OCI-LY3 (cell line): Measurements from ENCODE around the gene HSDL2.

Experiments used
- H2AFZ ChIP-seq: fragments of 200-600, 300-600 bp; shearing (Covaris generic); 2 replicates; pipeline ENCODE4 v1.6.0; 2014; ENCODE audit warnings: antibody characterized with exemption, low read depth, low read length
- H3K27ac ChIP-seq: fragments of 200-600, 300-600 bp; sonication (generic); 2 replicates; pipeline ENCODE4 v1.5.1; 2014; ENCODE audit warnings: mild to moderate bottlenecking, low read length, moderate library complexity, mixed read lengths
- H3K27me3 ChIP-seq: fragments of 200-600, 300-600 bp; sonication (generic); 2 replicates; pipeline ENCODE4 v1.6.1; 2014; ENCODE audit warnings: low read depth, low read length, mixed read lengths
- H3K36me3 ChIP-seq: fragments of 200-600, 300-600 bp; sonication (generic); replicated peaks from 2 replicates; pipeline ENCODE3; 2014; ENCODE audit warnings: low read depth, low read length, mixed read lengths
- H3K4me1 ChIP-seq: fragments of 300-600, 200-600 bp; sonication (generic); 2 replicates; pipeline ENCODE4 v1.6.1; 2014; ENCODE audit warnings: low read length, mixed read lengths
- H3K4me2 ChIP-seq: fragments of 200-600, 300-600 bp; sonication (generic); 2 replicates; pipeline ENCODE4 v1.6.1; 2014; ENCODE audit warnings: low read length, mixed read lengths
- H3K4me3 ChIP-seq: fragments of 300-600, 200-600 bp; sonication (generic); 2 replicates; pipeline ENCODE4 v1.5.1; 2014; ENCODE audit warnings: antibody characterized with exemption, mild to moderate bottlenecking, low read length, moderate library complexity
- H3K79me2 ChIP-seq: fragments of 300-600, 200-600 bp; shearing (Covaris generic); 2 replicates; pipeline ENCODE4 v1.6.1; 2014; ENCODE audit warnings: mild to moderate bottlenecking, low read length, mixed read lengths
- H3K9ac ChIP-seq: fragments of 300-600, 200-600 bp; shearing (Covaris generic); 2 replicates; pipeline ENCODE4 v1.6.0; 2014; ENCODE audit warnings: mild to moderate bottlenecking, low read length, moderate library complexity
- H3K9me3 ChIP-seq: fragments of 200-600, 300-600 bp; shearing (Covaris generic); 2 replicates; pipeline ENCODE4 v1.6.1; 2014; ENCODE audit warnings: low read length, mixed read lengths; ENCODE audit not compliant: insufficient read depth
- H4K20me1 ChIP-seq: fragments of 200-600, 300-600 bp; sonication (generic); 2 replicates; pipeline ENCODE4 v1.6.1; 2016; ENCODE audit warnings: low read length, mixed read lengths; ENCODE audit not compliant: insufficient read depth
- EZH2phosphoT487 ChIP-seq: fragments of 200-600 bp; shearing (Covaris generic); IDR thresholded peaks from 2 replicates; pipeline ENCODE4 v1.6.1; 2018; ENCODE audit warnings: antibody characterized with exemption, mixed run types, low read depth
- TF ChIP-seq, protein P1 (sequence below): fragments of 200-600, 300-600 bp; sonication (generic); IDR thresholded peaks from 2 replicates; pipeline ENCODE4 v1.5.1; 2014; ENCODE audit warnings: antibody characterized with exemption, low read length, low read depth

Gene HSDL2

GRCh38 chr9:112349008-112349333 lies 30.9 kb upstream of the HSDL2 start:
- Histone ChIP-seq H3K36me3 (no peaks in the 10 kb centered on the region), H3K9me3 (no peaks in the 10 kb centered on the region), H3K4me1 (no peaks in the 10 kb centered on the region), H3K4me2 (peak overlapping the region; percentile 10; the same call in 1 of the 2 replicates), H3K27me3 (no peaks in the 10 kb centered on the region), H4K20me1 (no peaks in the 10 kb centered on the region), H3K27ac (no peak overlapping the region), H2AFZ (no peak overlapping the region), H3K4me3 (peak overlapping the region; percentile 34; the same call in 1 of the 2 replicates), H3K9ac (no peak overlapping the region), H3K79me2 (no peaks in the 10 kb centered on the region)
- TF ChIP-seq, protein P1, sequence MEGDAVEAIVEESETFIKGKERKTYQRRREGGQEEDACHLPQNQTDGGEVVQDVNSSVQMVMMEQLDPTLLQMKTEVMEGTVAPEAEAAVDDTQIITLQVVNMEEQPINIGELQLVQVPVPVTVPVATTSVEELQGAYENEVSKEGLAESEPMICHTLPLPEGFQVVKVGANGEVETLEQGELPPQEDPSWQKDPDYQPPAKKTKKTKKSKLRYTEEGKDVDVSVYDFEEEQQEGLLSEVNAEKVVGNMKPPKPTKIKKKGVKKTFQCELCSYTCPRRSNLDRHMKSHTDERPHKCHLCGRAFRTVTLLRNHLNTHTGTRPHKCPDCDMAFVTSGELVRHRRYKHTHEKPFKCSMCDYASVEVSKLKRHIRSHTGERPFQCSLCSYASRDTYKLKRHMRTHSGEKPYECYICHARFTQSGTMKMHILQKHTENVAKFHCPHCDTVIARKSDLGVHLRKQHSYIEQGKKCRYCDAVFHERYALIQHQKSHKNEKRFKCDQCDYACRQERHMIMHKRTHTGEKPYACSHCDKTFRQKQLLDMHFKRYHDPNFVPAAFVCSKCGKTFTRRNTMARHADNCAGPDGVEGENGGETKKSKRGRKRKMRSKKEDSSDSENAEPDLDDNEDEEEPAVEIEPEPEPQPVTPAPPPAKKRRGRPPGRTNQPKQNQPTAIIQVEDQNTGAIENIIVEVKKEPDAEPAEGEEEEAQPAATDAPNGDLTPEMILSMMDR: no peak
- no peak for TF ChIP-seq EZH2phosphoT487

- Histone ChIP-seq H2AFZ (no peak overlapping the region), H3K27ac (no peak overlapping the region), H3K4me2 (no peak overlapping the region), H3K36me3 (no peaks in the 10 kb centered on the region), H4K20me1 (no peaks in the 10 kb centered on the region), H3K9me3 (no peaks in the 10 kb centered on the region), H3K9ac (no peak overlapping the region), H3K27me3 (no peaks in the 10 kb centered on the region), H3K4me3 (no peak overlapping the region), H3K4me1 (no peaks in the 10 kb centered on the region), H3K79me2 (no peaks in the 10 kb centered on the region)
- TF ChIP-seq, protein P1: no peak
- no peak for TF ChIP-seq EZH2phosphoT487
These were observed 28.7 kb upstream of the HSDL2 start for GRCh38 chr9:112351184-112351583.

DNA sequence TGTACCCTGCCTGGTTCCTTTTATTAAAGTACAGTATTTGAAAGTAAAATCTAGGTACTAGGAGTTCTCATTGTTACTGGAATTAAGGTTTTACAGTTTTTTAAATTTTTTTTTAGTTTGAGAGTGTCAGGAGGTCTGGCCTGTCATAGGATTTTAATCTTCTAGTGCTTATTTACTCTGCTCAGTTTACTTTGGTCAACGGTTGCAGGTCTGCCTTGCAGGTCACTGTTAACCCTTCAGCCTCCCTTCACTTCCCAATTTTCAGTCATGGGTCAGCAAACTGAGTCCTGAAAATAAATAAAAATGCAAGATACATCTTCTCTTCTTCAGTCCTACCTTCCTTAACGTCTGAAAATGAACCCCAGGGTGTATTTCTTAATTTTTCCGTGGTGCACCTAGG lies 27.7 kb upstream of the HSDL2 start:
- no peaks in the 10 kb centered on the region for H3K79me2 ChIP-seq
- H3K4me3 ChIP-seq: no peak overlapping the region
- TF ChIP-seq, protein P1: no peak
- no peak for TF ChIP-seq EZH2phosphoT487
- no peaks in the 10 kb centered on the region for H4K20me1 ChIP-seq
- no peaks in the 10 kb centered on the region for H3K9me3 ChIP-seq
- H3K36me3 ChIP-seq: no peaks in the 10 kb centered on the region
- H3K9ac ChIP-seq: no peak overlapping the region
- no peak overlapping the region for H2AFZ ChIP-seq
- no peak overlapping the region for H3K27ac ChIP-seq
- no peaks in the 10 kb centered on the region for H3K27me3 ChIP-seq
- H3K4me1 ChIP-seq: no peaks in the 10 kb centered on the region
- no peak overlapping the region for H3K4me2 ChIP-seq

GRCh38 chr9:112354081-112354743 lies 25.7 kb upstream of the HSDL2 start:
- H3K27ac ChIP-seq: no peak overlapping the region
- H3K27me3 ChIP-seq: no peaks in the 10 kb centered on the region
- no peaks in the 10 kb centered on the region for H3K79me2 ChIP-seq
- no peaks in the 10 kb centered on the region for H3K9me3 ChIP-seq
- no peaks in the 10 kb centered on the region for H3K36me3 ChIP-seq
- H3K4me2 ChIP-seq: no peak overlapping the region
- no peaks in the 10 kb centered on the region for H3K4me1 ChIP-seq
- H4K20me1 ChIP-seq: no peaks in the 10 kb centered on the region
- no peak overlapping the region for H3K9ac ChIP-seq
- no peak overlapping the region for H3K4me3 ChIP-seq
- TF ChIP-seq EZH2phosphoT487: no peak
- TF ChIP-seq, protein P1: no peak
- H2AFZ ChIP-seq: no peak overlapping the region
